Measurements from ENCODE around the gene EIF3I.

- TF ChIP-seq CTCF (IDR thresholded peaks at IDR 0.05) (no peak), SMC3 (IDR thresholded peaks at IDR 0.05) (no peak), POLR2A (IDR thresholded peaks at IDR 0.05; ENCODE audit: low read length) (no peak), MAX (IDR thresholded peaks at IDR 0.05) (no peak), JUN (IDR thresholded peaks at IDR 0.05) (no peak)
Measured at GRCh38 chr1:32172621-32173245, 49.5 kb upstream of the EIF3I start.

Measured in A549 (cell line).